Measurements from ENCODE around the gene UGGT2. TPM values are rescaled to one million over a fixed set of nuclear protein-coding genes. Genes with fewer than 3 reads are reported as not detected.
A peak's percentile ranks its signal among the peaks of the same experiment; 100 is the strongest.
"Not testable (repeated sequence)": the region's sequence is repeated elsewhere in the genome, so short reads cannot be mapped to it uniquely, and the experiment has no call there.

UGGT2 gene
- polyA plus RNA-seq, 4 donors: 32.1 to 55.9 (median 38.0) TPM

- peak; percentile 16 to 29 (median 24) for DNase-seq (ENCODE audit: low read depth in 4 of 4, low spot score in 2 of 4)
These were observed 572 bp downstream of the UGGT2 start for GRCh38 chr13:96052656-96053002.

GRCh38 chr13:96051946-96052345, 1.3 kb downstream of the UGGT2 start:
- DNase-seq (ENCODE audit: low read depth in 4 of 4, low spot score in 2 of 4): not testable (repeated sequence)

DNA sequence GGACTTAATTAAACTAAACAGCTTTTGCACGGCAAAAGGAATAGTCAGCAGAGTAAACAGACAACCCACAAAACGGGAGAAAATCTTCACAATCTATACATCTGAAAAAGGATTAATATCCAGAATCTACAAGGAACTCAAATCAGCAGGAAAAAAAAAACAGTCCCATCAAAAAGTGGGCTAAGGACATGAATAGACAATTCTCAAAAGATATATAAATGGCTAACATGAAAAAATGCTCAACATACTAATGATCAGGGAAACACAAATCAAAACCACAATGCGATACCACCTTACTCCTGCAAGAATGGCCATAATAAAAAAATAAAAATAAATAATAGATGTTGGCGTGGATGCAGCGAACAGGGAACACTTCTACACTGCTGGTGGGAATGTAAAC, 1.7 kb downstream of the UGGT2 start:
- DNase-seq (ENCODE audit: low read depth in 4 of 4, low spot score in 2 of 4): not testable (repeated sequence)

- not testable (repeated sequence) for DNase-seq (ENCODE audit: low read depth in 4 of 4, low spot score in 2 of 4)
These were observed 2.2 kb downstream of the UGGT2 start for GRCh38 chr13:96050955-96051354.

DNA sequence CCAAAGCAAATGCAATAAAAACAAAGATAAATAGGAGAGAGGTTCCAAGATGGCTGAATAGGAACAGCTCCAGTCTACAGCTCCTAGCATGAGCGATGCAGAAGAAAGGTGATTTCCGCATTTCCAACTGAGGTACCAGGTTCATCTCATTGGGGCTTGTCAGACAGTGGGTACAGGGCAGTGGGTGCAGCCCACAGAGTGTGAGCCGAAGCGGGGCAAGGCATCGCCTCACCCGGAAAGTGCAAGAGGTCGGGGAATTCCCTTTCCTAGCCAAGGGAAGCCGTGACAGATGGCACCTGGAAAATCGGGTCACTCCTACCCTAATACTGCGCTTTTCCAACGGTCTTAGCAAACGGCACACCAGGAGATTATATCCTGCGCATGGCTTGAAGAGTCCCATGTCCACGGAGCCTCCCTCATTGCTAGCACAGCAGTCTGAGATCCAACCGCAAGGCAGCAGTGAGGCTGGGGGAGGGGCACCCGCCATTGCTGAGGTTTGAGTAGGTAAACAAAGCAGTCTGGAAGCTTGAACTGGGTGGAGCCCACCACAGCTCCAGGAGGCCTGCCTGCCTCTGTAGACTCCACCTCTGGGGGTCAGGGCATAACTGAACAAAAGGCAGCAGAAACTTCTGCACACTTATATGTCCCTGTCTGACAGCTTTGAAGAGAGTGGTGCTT, 6.6 kb downstream of the UGGT2 start:
- DNase-seq (ENCODE audit: low read depth in 4 of 4, low spot score in 2 of 4): not testable (repeated sequence)

DNA sequence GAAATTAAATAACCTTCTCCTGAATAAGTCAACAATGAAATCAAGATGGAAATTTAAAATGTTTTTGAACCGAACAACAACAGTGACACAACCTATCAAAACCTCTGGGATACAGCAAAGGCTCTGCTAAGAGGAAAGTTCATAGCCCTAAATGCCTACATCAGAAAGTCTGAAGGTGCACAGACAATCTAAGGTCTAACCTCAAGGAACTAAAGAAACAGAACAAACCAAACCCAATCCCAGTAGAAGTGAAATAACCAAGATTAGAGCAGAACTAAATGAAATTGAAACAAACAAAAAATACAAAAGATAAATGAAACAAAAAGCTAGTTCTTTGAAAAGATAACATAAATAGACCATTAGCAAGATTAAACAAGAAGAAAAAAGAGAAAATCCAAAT, 9.0 kb downstream of the UGGT2 start:
- no peak for DNase-seq (ENCODE audit: low read depth in 4 of 4, low spot score in 2 of 4)

GRCh38 chr13:96041326-96042110, 11.7 kb downstream of the UGGT2 start:
- no peak for DNase-seq (ENCODE audit: low read depth in 4 of 4, low spot score in 2 of 4)

- DNase-seq (ENCODE audit: low read depth in 4 of 4, low spot score in 2 of 4): no peak
These were observed 16.7 kb downstream of the UGGT2 start for GRCh38 chr13:96036515-96036914.

DNA sequence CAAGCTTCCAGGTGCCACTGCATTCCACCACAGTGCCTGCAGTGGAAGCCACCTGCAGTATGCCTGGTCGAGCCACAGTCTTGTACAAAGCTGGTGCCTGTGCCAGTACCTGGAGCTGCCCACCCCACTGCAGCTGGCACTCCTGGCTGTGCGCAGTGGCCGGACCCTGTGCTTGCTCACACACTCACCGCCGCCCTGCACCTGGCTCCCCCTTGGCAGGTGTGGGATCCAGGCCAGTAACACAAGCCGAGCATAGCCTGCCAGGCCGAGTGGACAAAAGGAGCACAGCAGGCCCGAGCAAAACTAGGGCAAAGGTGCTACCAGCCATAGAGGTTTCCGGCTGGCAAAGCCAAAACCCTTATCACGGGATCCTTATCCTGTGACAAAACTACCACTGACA, 18.5 kb downstream of the UGGT2 start:
- DNase-seq (ENCODE audit: low read depth in 4 of 4, low spot score in 2 of 4): no peak

DNA sequence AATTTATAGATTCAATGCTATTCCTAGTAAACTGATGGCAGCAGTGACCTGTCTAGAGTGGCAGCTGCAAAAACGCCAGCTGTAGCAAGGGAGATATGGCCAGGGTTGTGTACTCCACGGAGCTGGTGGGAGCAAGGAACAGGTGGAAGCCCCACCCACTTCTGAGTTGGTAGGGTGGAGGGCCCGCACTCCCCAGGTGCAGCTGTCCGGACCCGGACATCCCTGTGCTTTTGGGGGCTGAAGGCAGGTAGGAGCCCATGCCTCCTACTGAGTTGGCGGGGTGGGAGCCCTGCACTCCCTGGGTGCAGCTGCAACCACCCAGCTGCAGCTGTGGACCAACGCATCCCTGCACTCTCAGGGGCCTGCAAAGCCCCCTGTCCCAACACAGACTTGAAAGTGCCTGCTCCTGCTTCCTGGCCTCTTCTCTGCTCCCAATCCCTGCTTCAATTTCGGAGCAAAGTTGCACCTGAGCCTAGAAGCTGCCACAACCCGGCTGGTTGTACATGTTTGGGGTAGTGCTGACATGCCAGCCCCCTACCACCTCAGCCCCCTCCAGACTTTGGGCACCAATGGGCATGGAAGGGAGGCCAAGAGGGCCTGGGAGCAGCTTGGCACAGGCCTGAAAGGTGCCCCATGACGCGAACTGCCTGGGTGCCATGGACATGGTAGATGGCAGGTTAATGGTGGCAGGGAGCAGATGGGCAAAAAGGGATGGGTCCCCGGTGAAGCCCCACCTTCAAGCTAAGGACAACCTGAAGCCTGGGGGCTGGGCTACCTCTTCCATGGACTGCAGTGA, 19.8 kb downstream of the UGGT2 start:
- no peak for DNase-seq (ENCODE audit: low read depth in 4 of 4, low spot score in 2 of 4)

GRCh38 chr13:96032717-96033116, 20.5 kb downstream of the UGGT2 start:
- no peak for DNase-seq (ENCODE audit: low read depth in 4 of 4, low spot score in 2 of 4)

DNA sequence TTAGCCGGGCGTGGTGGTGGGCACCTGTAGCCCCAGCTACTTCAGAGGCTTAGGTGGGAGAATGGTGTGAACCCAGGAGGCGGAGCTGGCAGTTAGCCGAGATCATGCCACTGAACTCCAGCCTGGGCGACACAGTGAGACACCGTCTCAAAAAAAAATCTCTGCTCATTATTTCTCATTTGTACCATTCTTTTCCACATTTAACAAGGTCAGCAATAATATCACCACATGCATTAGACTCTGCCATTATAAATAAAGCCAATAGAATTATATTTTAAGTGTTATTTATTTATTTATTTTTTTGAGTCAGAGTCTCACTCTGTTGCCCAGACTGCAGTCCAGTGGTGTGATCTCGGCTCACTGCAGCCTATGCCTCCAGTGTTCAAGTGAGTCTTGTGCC, 24.2 kb downstream of the UGGT2 start:
- DNase-seq (ENCODE audit: low read depth in 4 of 4, low spot score in 2 of 4): no peak

DNA sequence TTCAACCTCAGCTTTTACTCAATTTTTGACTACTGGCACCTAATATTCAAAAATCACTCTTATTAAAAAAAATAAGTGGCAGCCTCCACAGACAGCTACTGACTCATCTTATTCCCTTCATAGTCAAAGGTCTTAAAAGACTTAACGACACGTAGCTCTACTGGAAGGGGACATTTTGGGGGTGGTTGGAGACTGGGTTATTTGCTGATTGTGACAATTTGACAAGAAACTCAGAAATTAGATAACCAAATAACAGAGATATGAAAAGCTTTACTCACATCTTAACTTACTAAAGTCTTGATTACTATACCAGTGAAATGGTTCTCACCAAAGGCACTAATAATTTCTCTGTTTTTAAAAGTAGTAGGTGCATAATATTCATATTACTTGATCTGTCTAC, 25.7 kb downstream of the UGGT2 start:
- DNase-seq (ENCODE audit: low read depth in 4 of 4, low spot score in 2 of 4): no peak

DNA sequence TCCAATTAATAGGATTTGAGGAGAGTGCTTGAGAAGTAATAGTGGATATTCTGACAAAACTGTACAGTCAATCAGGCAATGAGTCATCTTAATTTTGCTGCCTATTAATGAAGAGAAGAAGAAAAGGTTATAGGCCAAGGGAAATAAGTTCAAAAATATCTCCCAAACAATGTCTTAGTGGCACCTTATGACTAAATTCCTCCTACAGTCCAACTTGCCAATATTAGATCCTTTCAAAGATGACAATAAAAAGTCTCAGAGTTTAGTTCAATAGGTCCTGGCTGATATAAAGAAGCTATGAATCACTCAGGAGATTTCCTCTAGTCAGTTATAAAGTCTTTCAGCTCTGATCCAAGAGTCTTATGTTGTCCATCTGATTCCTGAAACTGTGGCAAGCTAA, 27.9 kb downstream of the UGGT2 start:
- no peak for DNase-seq (ENCODE audit: low read depth in 4 of 4, low spot score in 2 of 4)

GRCh38 chr13:96020931-96021330, 32.3 kb downstream of the UGGT2 start:
- DNase-seq (ENCODE audit: low read depth in 4 of 4, low spot score in 2 of 4): no peak

DNA sequence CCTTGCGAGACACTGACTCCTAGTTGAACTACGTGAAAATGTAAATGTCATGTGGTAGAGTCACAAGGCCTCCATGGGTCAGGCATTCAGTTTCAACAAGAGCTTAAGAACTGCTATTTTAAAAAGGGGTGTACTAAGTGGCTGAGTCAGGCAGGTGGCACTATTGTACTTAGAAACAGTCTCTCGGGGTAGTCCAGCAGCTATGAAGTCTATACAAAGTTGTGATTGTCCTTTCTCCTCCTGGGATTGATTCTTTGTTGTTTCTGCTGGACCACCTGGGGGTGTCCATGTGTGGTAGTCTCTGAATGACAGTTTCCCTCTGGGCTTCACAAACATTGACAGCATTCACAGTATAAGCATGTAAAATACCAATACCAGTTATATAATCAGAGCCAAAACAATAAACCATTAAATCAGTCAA, 33.0 kb downstream of the UGGT2 start:
- DNase-seq (ENCODE audit: low read depth in 4 of 4, low spot score in 2 of 4): peak in 3 of 4 donors; percentile 29 to 67 (median 46)

GRCh38 chr13:96018135-96018534, 35.1 kb downstream of the UGGT2 start:
- DNase-seq (ENCODE audit: low read depth in 4 of 4, low spot score in 2 of 4): no peak

- no peak for DNase-seq (ENCODE audit: low read depth in 4 of 4, low spot score in 2 of 4)
These were observed 41.8 kb downstream of the UGGT2 start for GRCh38 chr13:96011291-96011872.

DNA sequence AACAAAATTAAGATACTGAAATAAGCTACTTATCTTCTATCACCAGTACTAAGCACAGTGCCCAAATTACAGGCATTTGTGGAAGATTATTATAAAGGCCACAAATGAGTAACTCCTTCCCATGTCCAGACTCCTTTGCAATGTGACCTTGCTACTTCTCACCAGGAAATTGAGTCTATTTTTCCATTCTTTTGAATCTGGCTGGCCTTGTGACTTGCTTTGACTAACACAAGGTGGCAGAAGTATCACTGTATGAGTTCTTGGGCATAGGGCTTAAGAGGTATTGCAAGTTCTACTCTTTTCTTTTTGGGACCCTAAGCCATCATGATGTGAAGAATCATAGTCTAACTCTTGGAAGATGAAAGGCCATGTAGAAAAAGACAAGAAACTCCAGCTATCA, 49.9 kb downstream of the UGGT2 start:
- DNase-seq (ENCODE audit: low read depth in 4 of 4, low spot score in 2 of 4): no peak

DNA sequence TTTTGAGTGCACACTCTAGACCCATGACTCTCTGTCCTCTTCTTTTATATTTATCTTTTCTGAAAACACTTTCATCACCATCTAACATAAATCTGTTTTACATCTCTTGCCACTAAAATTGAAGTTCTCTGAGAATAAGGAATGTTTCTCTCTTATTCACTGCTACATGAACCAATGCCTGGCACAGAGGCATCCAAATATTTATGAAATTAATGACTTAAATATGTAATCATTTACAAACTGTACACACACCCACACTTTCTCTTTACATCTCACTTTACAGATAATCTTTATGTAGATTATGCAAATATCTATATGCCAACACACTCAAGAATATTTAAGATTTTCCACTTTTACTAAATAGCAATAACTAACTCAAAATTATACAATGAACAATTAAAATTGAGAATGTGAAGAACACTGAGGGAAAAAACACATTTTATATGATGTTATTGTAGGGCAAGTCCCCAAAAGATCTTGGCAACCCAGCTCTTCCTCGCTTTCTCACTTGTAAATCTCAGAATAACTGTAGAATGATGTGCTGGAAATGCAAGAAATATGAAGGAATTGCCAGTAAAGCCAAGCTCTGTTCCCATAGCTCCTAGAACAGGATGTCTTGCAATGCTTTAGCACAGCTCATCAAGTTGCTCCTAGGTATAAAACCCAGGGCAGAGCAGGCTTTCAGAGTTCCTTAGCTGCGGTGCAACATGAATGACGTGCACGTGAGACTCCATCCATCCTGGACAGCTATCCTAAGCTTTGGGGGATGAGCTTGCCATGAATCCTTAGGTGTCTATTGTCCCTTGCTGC, 50.7 kb downstream of the UGGT2 start:
- no peak for DNase-seq (ENCODE audit: low read depth in 4 of 4, low spot score in 2 of 4)
